K562 (cell line): ENCODE measurements around the gene TSPOAP1. TPM values are rescaled to one million over a fixed set of nuclear protein-coding genes. Genes with fewer than 3 reads are reported as not detected.

Experiments used
- ATAC-seq: fragments of 200-7000 bp; cut with Tn5 transposase; 3 replicates; pipeline ENCODE4 v1.9.1; 2020; ENCODE audit warnings: moderate library complexity
- BruUV-seq: library from RNA; stranded (reverse); fragments of 400-500 nt; replicated peaks from 2 replicates; lab custom pipeline; 2021; lab: Mats Ljungman, UMichigan
- CTCF ChIA-PET: fragments of 300-600 bp; formaldehyde crosslinking; extraction: SDS; loops from one replicate; lab custom pipeline; 2021; ENCODE audit warnings: low intra/inter-chr PET ratio; lab: Yijun Ruan, JAX
- POLR2A ChIA-PET: fragments of 300-600, 350-650 bp; sonication (Branson Sonifier 250); formaldehyde crosslinking; extraction: SDS; loops from one replicate; lab custom pipeline; 2021; ENCODE audit warnings: antibody characterized with exemption, inconsistent platforms; lab: Yijun Ruan, JAX
- DNase-seq, 4 experiments: peaks; one replicate each; pipeline versions ENCODE4 v3.0.0 to v3.0.0-alpha.2; 2011 to 2018; ENCODE audit warnings: low spot score in 3 of 4, mixed read lengths in 3 of 4; ENCODE audit errors: extremely low read depth in 1 of 4
- FAIRE-seq: peaks from 2 replicates; lab custom pipeline; 2011; peaks lifted over from hg19 to GRCh38; lab: Jason Lieb, UNC
- H2AFZ ChIP-seq: 2 replicates; pipeline ENCODE4 v1.6.0; 2011; ENCODE audit warnings: low read depth, low read length, control low read depth, inconsistent platforms
- H3K27ac ChIP-seq: fragments of 200-600 bp; 3 replicates; pipeline ENCODE4 v1.8.0; 2011; ENCODE audit warnings: low read depth, mild to moderate bottlenecking, control low read depth, inconsistent platforms, low read length, moderate library complexity, mixed read lengths; ENCODE audit errors: extremely low read depth
- H3K27me3 ChIP-seq, 2 experiments: fragments of 300-600 bp in 1 of 2; 2 replicates in 1 of 2; 3 replicates in 1 of 2; pipeline versions ENCODE4 v1.6.0 to v1.8.0; 2011; ENCODE audit warnings: inconsistent platforms in 2 of 2, low read length in 2 of 2, mild to moderate bottlenecking in 1 of 2, mixed read lengths in 1 of 2, moderate library complexity in 1 of 2; ENCODE audit not compliant: control insufficient read depth in 2 of 2, insufficient read depth in 2 of 2
- H3K36me3 ChIP-seq: fragments of 300-600 bp; 3 replicates; pipeline ENCODE4 v1.8.0; 2011; ENCODE audit warnings: mild to moderate bottlenecking, low read length, inconsistent platforms; ENCODE audit not compliant: control insufficient read depth, insufficient read depth
- H3K4me1 ChIP-seq, 2 experiments: fragments of 200-600 bp in 1 of 2; replicated peaks in 1 of 2; 2 replicates in 1 of 2; 3 replicates in 1 of 2; pipeline versions ENCODE4 v1.5.1 to v1.8.0; 2011; ENCODE audit warnings: inconsistent platforms in 2 of 2, low read length in 2 of 2, mild to moderate bottlenecking in 1 of 2, mixed read lengths in 1 of 2, moderate library complexity in 1 of 2; ENCODE audit not compliant: control insufficient read depth in 2 of 2, insufficient read depth in 2 of 2
- H3K4me2 ChIP-seq: 2 replicates; pipeline ENCODE4 v1.6.1; 2011; ENCODE audit warnings: low read length, control low read depth, inconsistent platforms, mixed read lengths; ENCODE audit not compliant: insufficient read depth
- H3K4me3 ChIP-seq: fragments of 200-600 bp; sonication (generic), shearing (Covaris generic); 2 replicates; pipeline ENCODE4 v1.5.1; 2016; ENCODE audit warnings: control low read depth, inconsistent platforms
- H3K79me2 ChIP-seq: fragments of 200-600 bp; 3 replicates; pipeline ENCODE4 v1.8.0; 2011; ENCODE audit warnings: low read length, inconsistent platforms; ENCODE audit not compliant: control insufficient read depth, insufficient read depth
- H3K9ac ChIP-seq, 2 experiments: 2 replicates each; pipeline versions ENCODE4 v1.6.0 to v1.6.1; 2011; ENCODE audit warnings: low read depth in 2 of 2, low read length in 2 of 2, control low read depth in 1 of 2, inconsistent platforms in 1 of 2, mild to moderate bottlenecking in 1 of 2, mixed read lengths in 1 of 2; ENCODE audit not compliant: insufficient read depth in 1 of 2
- H3K9me1 ChIP-seq: one replicate; pipeline ENCODE4 v1.6.0; 2011; ENCODE audit warnings: inconsistent platforms, mild to moderate bottlenecking, low read length, moderate library complexity; ENCODE audit not compliant: control insufficient read depth, insufficient read depth
- H3K9me3 ChIP-seq: replicated peaks from 2 replicates; pipeline ENCODE4 v1.5.1; 2011; ENCODE audit warnings: low read depth, low read length, inconsistent platforms; ENCODE audit not compliant: control insufficient read depth, insufficient read depth
- H4K20me1 ChIP-seq: replicated peaks from 2 replicates; pipeline ENCODE4 v1.6.1; 2011; ENCODE audit warnings: low read length, inconsistent platforms, mixed read lengths; ENCODE audit not compliant: control insufficient read depth, insufficient read depth
- BRD9 ChIP-seq: fragments of 450-650 bp; IDR thresholded peaks from 2 replicates; pipeline ENCODE4 v1.6.1; 2018; ENCODE audit warnings: low read depth; ENCODE audit not compliant: partially characterized antibody
- MYNN ChIP-seq, 2 experiments: sonication (generic); formaldehyde crosslinking in 1 of 2; IDR thresholded peaks; 2 replicates each; pipeline versions ENCODE4 v1.5.0 to v1.6.1; 2016 to 2020; ENCODE audit warnings: antibody characterized with exemption in 1 of 2, missing genetic modification reagents in 1 of 2
- NFATC3 ChIP-seq: fragments of 450-650 bp; IDR thresholded peaks from 2 replicates; pipeline ENCODE4 v1.6.1; 2017; ENCODE audit warnings: mild to moderate bottlenecking
- RFX1 ChIP-seq: fragments of 450-650 bp; IDR thresholded peaks from 2 replicates; pipeline ENCODE4 v1.6.1; 2016; ENCODE audit warnings: mild to moderate bottlenecking, moderate library complexity
- RHOXF2B ChIP-seq: fragments of 250-450 bp; sonication (Bioruptor Pico); conservative IDR thresholded peaks from 2 replicates; pipeline ENCODE4 v1.5.1; 2021
- WGBS: fragments of 100-300 bp; shearing (Covaris generic); methylation state at CpG from one replicate; pipeline ENCODE4 v1.1.6; 2016; ENCODE audit warnings: low coverage, mixed read lengths; ENCODE audit not compliant: insufficient coverage; ENCODE audit errors: missing lambda C conversion rate; 5-methylcytosine and 5-hydroxymethylcytosine counted together
- in situ Hi-C: fragments of 300-500 bp; cut with MboI; formaldehyde crosslinking; loops from 4 replicates; pipeline ENCODE4 v1.15.0; 2018; ENCODE audit warnings: inconsistent platforms, mixed read lengths
- intact Hi-C: fragments of 100-400 bp; cut with micrococcal nuclease; formaldehyde crosslinking; loops from 2 replicates; pipeline ENCODE4 v1.14.2; 2022
- polyA plus RNA-seq, 8 experiments: library from polyadenylated mRNA; depleted of rRNA in 4 of 8; stranded (reverse) in 5 of 8; unstranded in 3 of 8; fragments of >200 nt; fragmentation: Nextera tagmentation in 2 of 8; fragmentation: Illumina TruSeq in 1 of 8; extraction: Ambion mirVana in 2 of 8; extraction: Trizol in 1 of 8; gene quantifications; 2 replicates each; pipeline versions ENCODE4 v1.2.1 to v1.2.3, GENCODE V29; 2011 to 2014; ENCODE audit warnings: inconsistent platforms in 1 of 8, missing spikeins in 1 of 8
- total RNA-seq, 7 experiments: library from RNA; depleted of rRNA in 6 of 7; stranded (reverse); fragments of >200 nt in 6 of 7; fragmentation: Illumina TruSeq in 2 of 7; extraction: Trizol in 2 of 7; gene quantifications; 2 replicates each; pipeline versions ENCODE4 v1.2.1 to v1.2.3, GENCODE V29; 2011 to 2021; ENCODE audit warnings: low replicate concordance in 1 of 7
- TF ChIP-seq, protein P1 (sequence below): fragments of 250-450 bp; sonication (Bioruptor Pico); IDR thresholded peaks from 2 replicates; pipeline ENCODE4 v1.8.0; 2021; ENCODE audit warnings: moderate library complexity, mild to moderate bottlenecking, inconsistent platforms
- TF ChIP-seq, protein P2 (sequence below), 2 experiments: fragments of 450-650 bp; formaldehyde crosslinking in 1 of 2; IDR thresholded peaks; 2 replicates each; pipeline versions ENCODE4 v1.4.0 to v1.6.1; 2014 to 2020; ENCODE audit warnings: mild to moderate bottlenecking in 2 of 2, borderline replicate concordance in 1 of 2, low read depth in 1 of 2

Gene TSPOAP1
- total and polyA plus RNA-seq, 9 of the 15 experiments (the other 6 are each of a cell fraction or from before 2014, with no cell fraction given), result 0.87 to 3.9 (median 1.8) TPM; not detected in 2

DNA sequence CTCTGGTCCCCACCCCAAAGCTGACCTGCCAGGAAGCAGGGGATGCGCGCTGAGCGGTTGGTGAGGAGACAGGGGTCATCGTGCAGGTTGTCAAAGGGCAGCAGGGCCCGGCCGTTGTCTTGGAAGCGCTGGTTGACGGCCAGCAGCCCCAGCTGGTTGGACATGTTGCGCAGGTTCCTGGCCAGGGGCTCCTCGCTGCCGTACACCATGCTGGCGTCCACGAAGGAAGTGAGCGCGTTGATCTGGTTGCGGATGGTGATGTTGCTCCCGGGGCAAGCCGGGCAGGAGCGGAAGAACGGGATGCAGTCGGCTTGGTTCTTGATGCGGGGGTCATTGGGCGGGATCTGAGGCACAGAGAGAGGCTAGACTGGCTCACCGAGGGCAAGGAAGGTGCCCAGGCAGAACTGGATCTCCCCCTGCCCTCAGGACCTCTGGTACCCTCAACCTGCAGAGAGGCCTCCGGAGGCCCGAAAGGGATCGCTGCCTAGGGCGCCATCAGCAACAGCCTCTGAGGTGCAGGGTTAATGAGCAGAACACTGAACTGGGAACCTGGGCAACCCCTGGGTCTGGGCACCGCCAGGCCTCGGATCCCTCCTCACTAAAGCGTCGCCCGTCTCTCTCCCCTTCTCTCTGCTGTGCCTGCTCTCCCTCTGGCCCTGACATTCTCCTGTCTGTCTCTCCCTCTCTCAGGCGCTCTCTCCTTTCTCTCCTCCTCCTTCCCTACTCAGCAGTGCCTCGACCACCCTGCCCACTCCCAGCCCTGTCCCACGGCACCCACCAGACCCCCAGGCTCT, 50.6 kb downstream of the TSPOAP1 start (continued):
- TF ChIP-seq BRD9, result no peak
- TF ChIP-seq, protein P1, sequence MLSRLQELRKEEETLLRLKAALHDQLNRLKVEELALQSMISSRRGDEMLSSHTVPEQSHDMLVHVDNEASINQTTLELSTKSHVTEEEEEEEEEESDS (CRISPR knock-in tag), result no peak
- no peak for TF ChIP-seq MYNN (IDR thresholded peaks at IDR 0.05)
- no peak for TF ChIP-seq MYNN (CRISPR knock-in tag; IDR thresholded peaks at IDR 0.05)
- no peak for TF ChIP-seq RHOXF2B (CRISPR knock-in tag)

DNA sequence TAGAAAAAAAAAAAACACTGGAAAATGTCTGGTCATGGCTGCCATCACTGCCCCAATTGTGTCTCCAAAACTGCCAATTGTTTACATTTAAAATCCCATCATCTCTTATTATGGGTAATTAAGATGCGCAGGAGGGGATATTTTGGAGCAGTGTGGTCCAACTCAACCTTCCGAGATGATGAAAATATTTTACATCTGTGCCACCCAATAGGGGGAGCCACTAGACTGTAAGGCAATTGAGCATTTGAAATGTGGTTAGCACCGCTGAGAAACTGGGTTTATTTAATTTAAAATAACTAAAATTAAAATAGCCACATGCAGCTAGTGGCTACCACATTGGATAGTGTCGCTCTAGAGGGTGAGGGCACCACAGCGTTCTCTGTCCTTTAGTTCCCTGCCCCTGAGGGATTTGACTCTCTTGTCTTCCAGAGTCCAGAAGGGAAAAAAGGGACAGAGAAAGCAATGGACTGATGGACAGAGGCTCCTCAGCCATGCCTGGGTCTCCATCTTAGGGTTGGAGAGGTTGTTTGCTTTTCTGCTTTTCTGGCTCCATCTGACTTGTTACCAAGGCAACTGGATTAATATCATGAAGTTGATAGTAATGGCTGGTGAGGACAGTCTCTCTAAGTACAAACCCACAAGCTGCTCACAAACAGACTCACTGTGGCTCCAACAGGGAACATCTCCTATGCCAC, 51.3 kb downstream of the TSPOAP1 start:
- ChIA-PET CTCF (interaction anchor here (0.6 kb wide), 1 partner anchor 168 kb away, joined by 3 read pairs; no protein-coding TSS in a partner anchor), POLR2A (interaction anchor here (0.7 to 1.0 kb wide), 2 partner anchors 49 to 55 kb away, joined by 3 read pairs; no protein-coding TSS in a partner anchor)
- H3K4me1 ChIP-seq, result peaks cover 5 to 21% of the 10 kb centered on the region in 2 experiments; a peak in 3 of 5 replicates
- no peaks in the 10 kb centered on the region for H3K9me3 ChIP-seq
- no peaks in the 10 kb centered on the region for H3K36me3 ChIP-seq
- H3K9me1 ChIP-seq, result no peaks in the 10 kb centered on the region
- in situ Hi-C loops, result loop anchor here (25.0 kb wide), 1 partner anchor 735 kb away; no protein-coding TSS in a partner anchor
- BruUV-seq, result no TSS peak
- no peak overlapping the region for H3K9ac ChIP-seq
- H4K20me1 ChIP-seq, result peaks cover 2% of the 10 kb centered on the region; the same call in 1 of the 2 replicates
- H3K4me3 ChIP-seq, result no peak overlapping the region
- H3K4me2 ChIP-seq, result 0 out of 2 replicates have a peak overlapping the region, but pooled peaks have one; percentile 3
- intact Hi-C loops, result loop anchor here (1.0 kb wide), 1 partner anchor 170 kb away; no protein-coding TSS in a partner anchor
- no peak overlapping the region for H3K27ac ChIP-seq
- ATAC-seq (peak; percentile 71), DNase-seq (peak; percentile 63 to 69 (median 64)), FAIRE-seq (peak; percentile 49)
- no peaks in the 10 kb centered on the region for H3K79me2 ChIP-seq
- peak overlapping the region; percentile 76; the same call in 1 of the 2 replicates for H2AFZ ChIP-seq
- WGBS, result 2% methylated on average over 5 of the region's 5 CpGs
- peaks cover 30 to 78% of the 10 kb centered on the region in 2 experiments; a peak in 4 of 5 replicates for H3K27me3 ChIP-seq
- TF ChIP-seq, protein P2, sequence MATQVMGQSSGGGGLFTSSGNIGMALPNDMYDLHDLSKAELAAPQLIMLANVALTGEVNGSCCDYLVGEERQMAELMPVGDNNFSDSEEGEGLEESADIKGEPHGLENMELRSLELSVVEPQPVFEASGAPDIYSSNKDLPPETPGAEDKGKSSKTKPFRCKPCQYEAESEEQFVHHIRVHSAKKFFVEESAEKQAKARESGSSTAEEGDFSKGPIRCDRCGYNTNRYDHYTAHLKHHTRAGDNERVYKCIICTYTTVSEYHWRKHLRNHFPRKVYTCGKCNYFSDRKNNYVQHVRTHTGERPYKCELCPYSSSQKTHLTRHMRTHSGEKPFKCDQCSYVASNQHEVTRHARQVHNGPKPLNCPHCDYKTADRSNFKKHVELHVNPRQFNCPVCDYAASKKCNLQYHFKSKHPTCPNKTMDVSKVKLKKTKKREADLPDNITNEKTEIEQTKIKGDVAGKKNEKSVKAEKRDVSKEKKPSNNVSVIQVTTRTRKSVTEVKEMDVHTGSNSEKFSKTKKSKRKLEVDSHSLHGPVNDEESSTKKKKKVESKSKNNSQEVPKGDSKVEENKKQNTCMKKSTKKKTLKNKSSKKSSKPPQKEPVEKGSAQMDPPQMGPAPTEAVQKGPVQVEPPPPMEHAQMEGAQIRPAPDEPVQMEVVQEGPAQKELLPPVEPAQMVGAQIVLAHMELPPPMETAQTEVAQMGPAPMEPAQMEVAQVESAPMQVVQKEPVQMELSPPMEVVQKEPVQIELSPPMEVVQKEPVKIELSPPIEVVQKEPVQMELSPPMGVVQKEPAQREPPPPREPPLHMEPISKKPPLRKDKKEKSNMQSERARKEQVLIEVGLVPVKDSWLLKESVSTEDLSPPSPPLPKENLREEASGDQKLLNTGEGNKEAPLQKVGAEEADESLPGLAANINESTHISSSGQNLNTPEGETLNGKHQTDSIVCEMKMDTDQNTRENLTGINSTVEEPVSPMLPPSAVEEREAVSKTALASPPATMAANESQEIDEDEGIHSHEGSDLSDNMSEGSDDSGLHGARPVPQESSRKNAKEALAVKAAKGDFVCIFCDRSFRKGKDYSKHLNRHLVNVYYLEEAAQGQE (IDR thresholded peaks at IDR 0.05; ENCODE audit: borderline replicate concordance), result peak; percentile 31; the same call in 1 of the 2 replicates
- TF ChIP-seq, protein P2 (CRISPR knock-in tag; IDR thresholded peaks at IDR 0.05; ENCODE audit: low read depth), result no peak
- TF ChIP-seq NFATC3 (no peak), RFX1 (peak; percentile 63; the same call in 1 of the 2 replicates)
